BJ (cell line): ENCODE results near the gene ST6GAL2. TPM values are rescaled to one million over a fixed set of nuclear protein-coding genes. Genes with fewer than 3 reads are reported as not detected.

Experiments used
- CTCF ChIA-PET: fragments of 350-600 bp; formaldehyde crosslinking; extraction: SDS; loops from one replicate; lab custom pipeline; 2021; ENCODE audit warnings: antibody characterized with exemption, inconsistent platforms; lab: Yijun Ruan, JAX
- POLR2A ChIA-PET: fragments of 300-600 bp; sonication (Branson Sonifier 250); formaldehyde crosslinking; extraction: SDS; loops from one replicate; lab custom pipeline; 2021; ENCODE audit warnings: antibody characterized with exemption; lab: Charles Lee
- DNase-seq: peaks from one replicate; pipeline ENCODE4 v3.0.0-alpha.2; 2011; ENCODE audit warnings: low read depth
- H3K27me3 ChIP-seq: 2 replicates; pipeline ENCODE4 v1.6.0; 2011; ENCODE audit warnings: low read length; ENCODE audit not compliant: control insufficient read depth, insufficient read depth
- H3K36me3 ChIP-seq: 2 replicates; pipeline ENCODE4 v1.5.1; 2011; ENCODE audit warnings: low read length; ENCODE audit not compliant: control insufficient read depth, insufficient read depth
- H3K4me3 ChIP-seq: 2 replicates; pipeline ENCODE4 v1.5.1; 2011; ENCODE audit warnings: low read depth, mild to moderate bottlenecking, control low read depth, low read length
- CTCF ChIP-seq: IDR thresholded peaks from 2 replicates; pipeline ENCODE4 v1.5.1; 2011; ENCODE audit warnings: low read depth, mild to moderate bottlenecking, control low read depth, inconsistent platforms, low read length, moderate library complexity; ENCODE audit not compliant: insufficient read depth
- polyA plus RNA-seq: library from polyadenylated mRNA; depleted of rRNA; stranded (reverse); fragments of >200 nt; gene quantifications from 2 replicates; pipeline ENCODE4 v1.2.3, GENCODE V29; 2011

Gene ST6GAL2
- polyA plus RNA-seq, 1 experiment: not detected

DNA sequence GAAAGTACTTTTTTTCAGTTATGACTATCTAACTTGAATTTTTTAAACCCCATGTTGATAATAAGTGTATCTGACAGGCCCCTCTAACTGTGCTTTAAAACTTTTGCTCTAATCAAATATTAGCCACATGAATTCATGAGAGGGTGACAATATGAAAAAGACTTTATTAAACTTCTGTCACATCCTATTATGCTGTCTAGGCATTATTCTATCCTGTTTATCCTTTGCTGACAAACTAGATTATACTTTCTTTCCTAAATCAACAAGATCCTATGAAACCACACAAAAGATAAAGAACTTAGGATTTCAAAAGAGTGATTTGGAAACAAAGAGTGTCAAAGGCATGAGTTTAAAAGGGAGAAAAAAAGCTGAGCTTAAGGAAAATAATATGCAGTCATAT, 57.8 kb downstream of the ST6GAL2 start:
- Histone ChIP-seq H3K27me3 (no peaks in the 10 kb centered on the region), H3K36me3 (no peaks in the 10 kb centered on the region), H3K4me3 (no peak overlapping the region)
- no peak for DNase-seq
- CTCF ChIA-PET: no interaction called here
- POLR2A ChIA-PET: no interaction called here
- no peak for TF ChIP-seq CTCF

- Histone ChIP-seq H3K27me3 (no peaks in the 10 kb centered on the region), H3K36me3 (no peaks in the 10 kb centered on the region), H3K4me3 (no peak overlapping the region)
- DNase-seq: no peak
- no peak for TF ChIP-seq CTCF
- POLR2A ChIA-PET: no interaction called here
- CTCF ChIA-PET: no interaction called here
Observed at GRCh38 chr2:106827158-106827557, 58.8 kb downstream of the ST6GAL2 start.

GRCh38 chr2:106825161-106825560, 60.8 kb downstream of the ST6GAL2 start:
- Histone ChIP-seq H3K27me3 (no peaks in the 10 kb centered on the region), H3K4me3 (no peak overlapping the region), H3K36me3 (no peaks in the 10 kb centered on the region)
- ChIA-PET POLR2A (no interaction called here), CTCF (no interaction called here)
- no peak for TF ChIP-seq CTCF
- DNase-seq: no peak

GRCh38 chr2:106816974-106817373, 69.0 kb downstream of the ST6GAL2 start:
- ChIA-PET POLR2A (no interaction called here), CTCF (no interaction called here)
- Histone ChIP-seq H3K27me3 (no peaks in the 10 kb centered on the region), H3K36me3 (no peaks in the 10 kb centered on the region), H3K4me3 (no peak overlapping the region)
- no peak for TF ChIP-seq CTCF
- no peak for DNase-seq

GRCh38 chr2:106812841-106813240, 73.1 kb downstream of the ST6GAL2 start:
- H3K36me3 ChIP-seq: no peaks in the 10 kb centered on the region
- ChIA-PET POLR2A (no interaction called here), CTCF (no interaction called here)
- H3K4me3 ChIP-seq: no peak overlapping the region
- no peak for DNase-seq
- H3K27me3 ChIP-seq: no peaks in the 10 kb centered on the region
- TF ChIP-seq CTCF: no peak
